H1 (cell line): Measurements from ENCODE around the gene ASB7. TPM values are rescaled to one million over a fixed set of nuclear protein-coding genes. Genes with fewer than 3 reads are reported as not detected.

Source experiments
- CTCF ChIA-PET: fragments of 300-600 bp; sonication (Branson Sonifier 250); formaldehyde crosslinking; loops from one replicate; lab custom pipeline; 2021; ENCODE audit not compliant: partially characterized antibody; lab: Charles Lee
- POLR2A ChIA-PET: fragments of 300-600 bp; sonication (Branson Sonifier 250); formaldehyde crosslinking; loops from one replicate; lab custom pipeline; 2021; ENCODE audit warnings: inconsistent platforms; ENCODE audit not compliant: partially characterized antibody; lab: Charles Lee
- DNase-seq, 2 experiments: peaks; one replicate each; pipeline versions ENCODE4 v3.0.0 to v3.0.0-alpha.2; 2010 to 2022; ENCODE audit warnings: low spot score in 2 of 2, low read depth in 1 of 2, mixed read lengths in 1 of 2
- FAIRE-seq: peaks from 2 replicates; lab custom pipeline; 2011; peaks lifted over from hg19 to GRCh38; lab: Jason Lieb, UNC
- H2AFZ ChIP-seq: 2 replicates; pipeline ENCODE4 v1.8.1; 2012; ENCODE audit warnings: low read length, inconsistent platforms
- H2AK5ac ChIP-seq: 2 replicates; pipeline ENCODE4 v1.6.1; 2013; ENCODE audit warnings: low read depth, low read length
- H2BK120ac ChIP-seq: replicated peaks from 2 replicates; pipeline ENCODE3; 2013; ENCODE audit warnings: low read depth, low read length, inconsistent platforms
- H2BK12ac ChIP-seq: 2 replicates; pipeline ENCODE4 v1.6.1; 2013; ENCODE audit warnings: low read depth, low read length
- H2BK15ac ChIP-seq: 2 replicates; pipeline ENCODE4 v1.6.1; 2013; ENCODE audit warnings: low read length
- H2BK20ac ChIP-seq: 2 replicates; pipeline ENCODE4 v1.6.1; 2013; ENCODE audit warnings: low read length
- H2BK5ac ChIP-seq: 2 replicates; pipeline ENCODE4 v1.6.1; 2013; ENCODE audit warnings: low read depth, low read length
- H3K14ac ChIP-seq: 2 replicates; pipeline ENCODE4 v1.6.1; 2013; ENCODE audit warnings: inconsistent platforms; ENCODE audit not compliant: insufficient read length
- H3K18ac ChIP-seq: 2 replicates; pipeline ENCODE4 v1.6.1; 2013; ENCODE audit warnings: low read length; ENCODE audit errors: extremely low read depth
- H3K23ac ChIP-seq: 2 replicates; pipeline ENCODE4 v1.6.1; 2013; ENCODE audit warnings: inconsistent platforms; ENCODE audit not compliant: insufficient read length
- H3K23me2 ChIP-seq: 2 replicates; pipeline ENCODE4 v1.6.1; 2013; ENCODE audit warnings: low read depth, low read length
- H3K27ac ChIP-seq: 2 replicates; pipeline ENCODE4 v1.6.1; 2011; ENCODE audit warnings: low read depth, low read length, inconsistent platforms
- H3K27me3 ChIP-seq, 4 experiments: replicated peaks in 1 of 4; 1 replicate in 1 of 4; 2 replicates in 3 of 4; pipeline versions ENCODE4 v1.6.1 to v1.8.1; 2011 to 2013; ENCODE audit warnings: low read length in 3 of 4, mild to moderate bottlenecking in 3 of 4, inconsistent platforms in 2 of 4, mixed read lengths in 2 of 4, moderate library complexity in 1 of 4; ENCODE audit not compliant: control insufficient read depth in 3 of 4, insufficient read depth in 3 of 4; ENCODE audit errors: extremely low read depth in 1 of 4
- H3K36me3 ChIP-seq, 4 experiments: 2 replicates each; pipeline versions ENCODE4 v1.6.1 to v1.8.1; 2011 to 2013; ENCODE audit warnings: mild to moderate bottlenecking in 4 of 4, low read length in 3 of 4, moderate library complexity in 2 of 4, control low read depth in 1 of 4, inconsistent platforms in 1 of 4; ENCODE audit not compliant: insufficient read depth in 4 of 4, control insufficient read depth in 2 of 4
- H3K4ac ChIP-seq: replicated peaks from 2 replicates; pipeline ENCODE3; 2013; ENCODE audit warnings: low read length, low read depth, mixed read lengths, inconsistent platforms; ENCODE audit not compliant: insufficient read length
- H3K4me1 ChIP-seq, 4 experiments: replicated peaks in 1 of 4; 1 replicate in 1 of 4; 2 replicates in 3 of 4; pipeline versions ENCODE4 v1.6.1 to v1.8.1; 2011 to 2013; ENCODE audit warnings: low read length in 3 of 4, inconsistent platforms in 2 of 4, mixed read lengths in 1 of 4; ENCODE audit not compliant: insufficient read depth in 4 of 4, control insufficient read depth in 3 of 4
- H3K4me2 ChIP-seq, 2 experiments: 2 replicates each; pipeline versions ENCODE4 v1.6.1 to v1.8.1; 2011 to 2013; ENCODE audit warnings: low read depth in 2 of 2, low read length in 2 of 2, control low read depth in 1 of 2, inconsistent platforms in 1 of 2, mild to moderate bottlenecking in 1 of 2; ENCODE audit not compliant: insufficient read depth in 1 of 2
- H3K4me3 ChIP-seq, 4 experiments: fragments of 200-600, 300-600 bp in 1 of 4; sonication (generic), shearing (Covaris generic), sonication (Bioruptor Twin) in 1 of 4; 2 replicates each; pipeline versions ENCODE4 v1.5.1 to v1.8.1; 2011 to 2016; ENCODE audit warnings: low read length in 4 of 4, low read depth in 3 of 4, control low read depth in 2 of 4, inconsistent platforms in 2 of 4, mild to moderate bottlenecking in 2 of 4, mixed read lengths in 1 of 4, moderate library complexity in 1 of 4; ENCODE audit not compliant: insufficient read depth in 2 of 4; ENCODE audit errors: extremely low read depth in 1 of 4
- H3K56ac ChIP-seq: replicated peaks from 2 replicates; pipeline ENCODE3; 2013; ENCODE audit warnings: low read depth, mild to moderate bottlenecking, mixed read lengths, low read length, inconsistent platforms; ENCODE audit not compliant: insufficient read length
- H3K79me1 ChIP-seq: 2 replicates; pipeline ENCODE4 v1.6.1; 2013; ENCODE audit warnings: low read depth, low read length, control low read depth
- H3K79me2 ChIP-seq, 2 experiments: 2 replicates each; pipeline versions ENCODE4 v1.6.1 to v1.8.1; 2012 to 2013; ENCODE audit warnings: low read length in 2 of 2, mild to moderate bottlenecking in 2 of 2, inconsistent platforms in 1 of 2; ENCODE audit not compliant: insufficient read depth in 2 of 2, control insufficient read depth in 1 of 2
- H3K9ac ChIP-seq, 4 experiments: replicated peaks in 1 of 4; 1 replicate in 1 of 4; 2 replicates in 3 of 4; pipeline versions ENCODE4 v1.6.1 to v1.8.1; 2011 to 2013; ENCODE audit warnings: low read depth in 3 of 4, low read length in 3 of 4, control low read depth in 2 of 4, mild to moderate bottlenecking in 2 of 4, moderate library complexity in 2 of 4, inconsistent platforms in 1 of 4; ENCODE audit errors: extremely low read depth in 1 of 4
- H3K9me3 ChIP-seq, 2 experiments: 2 replicates each; pipeline versions ENCODE4 v1.6.1 to v1.8.1; 2012 to 2013; ENCODE audit warnings: mild to moderate bottlenecking in 2 of 2, moderate library complexity in 2 of 2, control low read depth in 1 of 2, inconsistent platforms in 1 of 2, low read depth in 1 of 2, low read length in 1 of 2, mixed read lengths in 1 of 2; ENCODE audit not compliant: insufficient read depth in 2 of 2
- H4K20me1 ChIP-seq, 2 experiments: replicated peaks in 1 of 2; 2 replicates each; pipeline versions ENCODE3 to v1.8.1; 2011 to 2013; ENCODE audit warnings: inconsistent platforms in 2 of 2, low read length in 2 of 2, mild to moderate bottlenecking in 1 of 2; ENCODE audit not compliant: insufficient read depth in 2 of 2, control insufficient read depth in 1 of 2
- H4K5ac ChIP-seq: 2 replicates; pipeline ENCODE4 v1.6.1; 2013; ENCODE audit warnings: low read length, low read depth, mixed read lengths, inconsistent platforms; ENCODE audit not compliant: insufficient read length
- H4K8ac ChIP-seq: 2 replicates; pipeline ENCODE4 v1.8.0; 2013; ENCODE audit warnings: mild to moderate bottlenecking, moderate library complexity, low read length, inconsistent platforms; ENCODE audit not compliant: insufficient read depth; ENCODE audit errors: extremely low read depth
- H4K91ac ChIP-seq: replicated peaks from 2 replicates; pipeline ENCODE3; 2013; ENCODE audit warnings: low read length, mixed read lengths, inconsistent platforms; ENCODE audit not compliant: insufficient read length
- ASH2L ChIP-seq: fragments of 200-600, 300-600 bp; sonication (generic); IDR thresholded peaks from one replicate; pipeline ENCODE4 v1.7.1; 2017; ENCODE audit warnings: low read length
- ATF2 ChIP-seq: IDR thresholded peaks from 2 replicates; pipeline ENCODE4 v1.6.1; 2012; ENCODE audit warnings: low read length, inconsistent platforms
- CBX5 ChIP-seq: fragments of 300-800, 300-1000 bp; sonication (generic); IDR thresholded peaks from 2 replicates; pipeline ENCODE4 v1.7.1; 2016; ENCODE audit warnings: antibody characterized with exemption, low read length, low read depth
- CHD2 ChIP-seq: IDR thresholded peaks from 2 replicates; pipeline ENCODE4 v1.6.1; 2012; ENCODE audit warnings: low read length, improper control_type of control experiment
- CTBP2 ChIP-seq: IDR thresholded peaks from 2 replicates; pipeline ENCODE4 v1.7.0; 2011; ENCODE audit warnings: borderline replicate concordance, mild to moderate bottlenecking, moderate library complexity, mixed read lengths, low read length; ENCODE audit not compliant: insufficient read depth, insufficient read length
- HDAC6 ChIP-seq: IDR thresholded peaks from one replicate; pipeline ENCODE4 v1.7.1; 2012; ENCODE audit warnings: low read depth, mild to moderate bottlenecking, inconsistent platforms, low read length, moderate library complexity
- SP4 ChIP-seq: IDR thresholded peaks from 2 replicates; pipeline ENCODE4 v1.6.1; 2012; ENCODE audit warnings: low read length, inconsistent platforms
- TAF1 ChIP-seq: IDR thresholded peaks from 2 replicates; pipeline ENCODE4 v1.6.1; 2011; ENCODE audit warnings: mild to moderate bottlenecking, low read depth, low read length
- TAF7 ChIP-seq: optimal IDR thresholded peaks from 2 replicates; pipeline ENCODE3; 2011; ENCODE audit warnings: low read depth, mild to moderate bottlenecking, inconsistent platforms, low read length, moderate library complexity, borderline replicate concordance
- WGBS, 2 experiments: shearing (Covaris generic) in 1 of 2; methylation state at CpG; one replicate each; pipeline versions ENCODE4 v1.1.6 to v1.1.7; 2013 to 2015; ENCODE audit warnings: low lambda C conversion rate in 2 of 2, mixed read lengths in 2 of 2, inconsistent platforms in 1 of 2, low coverage in 1 of 2, missing lambda C conversion rate in 1 of 2; ENCODE audit not compliant: insufficient replicate concordance in 2 of 2, insufficient coverage in 1 of 2, insufficient read length in 1 of 2; ENCODE audit errors: extremely low coverage in 1 of 2, missing lambda C conversion rate in 1 of 2; 5-methylcytosine and 5-hydroxymethylcytosine counted together
- polyA plus RNA-seq, 7 experiments: library from polyadenylated mRNA; depleted of rRNA in 3 of 7; stranded (reverse) in 5 of 7; unstranded in 2 of 7; fragments of >200 nt in 5 of 7; fragments of 200-250 nt in 2 of 7; gene quantifications; 1 replicate in 5 of 7; 2 replicates in 1 of 7; 4 replicates in 1 of 7; pipeline versions ENCODE4 v1.2.1 to v1.2.3, GENCODE V29; 2011 to 2013; ENCODE audit warnings: missing spikeins in 2 of 7, mixed read lengths in 2 of 7
- total RNA-seq: library from RNA; stranded (reverse); fragmentation: NEBNext Ultra II Directional; extraction: Animal tissue kit (Norgen Biotek cat#: 25700); gene quantifications from 2 replicates; pipeline ENCODE4 v1.2.1, GENCODE V29; 2021

Gene ASB7
- total and polyA plus RNA-seq, 2 of the 8 experiments (the other 6 are each of a cell fraction or from before 2014, with no cell fraction given): 5.2 to 12.8 TPM

GRCh38 chr15:100638177-100638730, 35.9 kb downstream of the ASB7 start:
- FAIRE-seq (no peak), DNase-seq (no peak)
- Histone ChIP-seq H4K8ac (no peak overlapping the region), H2AFZ (no peak overlapping the region), H2AK5ac (no peak overlapping the region), H3K79me2 (peaks cover 0 to 44% of the 10 kb centered on the region in 2 experiments; a peak in 3 of 4 replicates), H3K4me2 (no peak overlapping the region), H3K56ac (no peak overlapping the region), H4K91ac (no peak overlapping the region), H2BK5ac (no peak overlapping the region), H3K4ac (no peak overlapping the region), H4K20me1 (peaks cover 0 to 2% of the 10 kb centered on the region in 2 experiments), H3K18ac (no peak overlapping the region), H2BK12ac (no peak overlapping the region), H2BK20ac (no peak overlapping the region), H3K9me3 (no peaks in the 10 kb centered on the region), H2BK120ac (no peak overlapping the region), H3K14ac (no peak overlapping the region), H3K27me3 (no peaks in the 10 kb centered on the region), H3K27ac (no peak overlapping the region), H3K4me1 (peaks cover 4 to 10% (median 6%) of the 10 kb centered on the region in 4 experiments; a peak in 5 of 7 replicates), H3K4me3 (no peak overlapping the region), H3K23me2 (no peaks in the 10 kb centered on the region), H3K23ac (no peak overlapping the region), H3K36me3 (no peaks in the 10 kb centered on the region), H2BK15ac (no peak overlapping the region), H3K79me1 (peaks cover 3% of the 10 kb centered on the region; the same call in 1 of the 2 replicates), H3K9ac (no peak overlapping the region), H4K5ac (no peak overlapping the region)
- WGBS, 2 experiments: 88% methylated on average over 11 of the region's 11 CpGs; no CpG with 5 or more reads in 1 of the 2 experiments
- TF ChIP-seq HDAC6 (no peak), CHD2 (no peak), CTBP2 (no peak), ATF2 (no peak), CBX5 (no peak), TAF1 (no peak), TAF7 (no peak), ASH2L (no peak), SP4 (no peak)
- ChIA-PET POLR2A (no interaction called here), CTCF (no interaction called here)
